GM21360 (cell line): Measurements from ENCODE around the gene ENPP6.

ENCODE experiments used
- ATAC-seq: cut with Tn5 transposase; IDR thresholded peaks from one replicate; pipeline ENCODE4 v1.9.1; 2021; ENCODE audit warnings: mild to moderate bottlenecking, moderate library complexity; ENCODE audit not compliant: unreplicated experiment

ENPP6 gene

GRCh38 chr4:184192933-184193332, 24.7 kb downstream of the ENPP6 start:
- no peak for ATAC-seq

GRCh38 chr4:184191267-184191666, 26.4 kb downstream of the ENPP6 start:
- no peak for ATAC-seq

- ATAC-seq = no peak
These were observed 27.0 kb downstream of the ENPP6 start for GRCh38 chr4:184190711-184191110.

- no peak for ATAC-seq
These were observed 27.7 kb downstream of the ENPP6 start for GRCh38 chr4:184189966-184190365.

DNA sequence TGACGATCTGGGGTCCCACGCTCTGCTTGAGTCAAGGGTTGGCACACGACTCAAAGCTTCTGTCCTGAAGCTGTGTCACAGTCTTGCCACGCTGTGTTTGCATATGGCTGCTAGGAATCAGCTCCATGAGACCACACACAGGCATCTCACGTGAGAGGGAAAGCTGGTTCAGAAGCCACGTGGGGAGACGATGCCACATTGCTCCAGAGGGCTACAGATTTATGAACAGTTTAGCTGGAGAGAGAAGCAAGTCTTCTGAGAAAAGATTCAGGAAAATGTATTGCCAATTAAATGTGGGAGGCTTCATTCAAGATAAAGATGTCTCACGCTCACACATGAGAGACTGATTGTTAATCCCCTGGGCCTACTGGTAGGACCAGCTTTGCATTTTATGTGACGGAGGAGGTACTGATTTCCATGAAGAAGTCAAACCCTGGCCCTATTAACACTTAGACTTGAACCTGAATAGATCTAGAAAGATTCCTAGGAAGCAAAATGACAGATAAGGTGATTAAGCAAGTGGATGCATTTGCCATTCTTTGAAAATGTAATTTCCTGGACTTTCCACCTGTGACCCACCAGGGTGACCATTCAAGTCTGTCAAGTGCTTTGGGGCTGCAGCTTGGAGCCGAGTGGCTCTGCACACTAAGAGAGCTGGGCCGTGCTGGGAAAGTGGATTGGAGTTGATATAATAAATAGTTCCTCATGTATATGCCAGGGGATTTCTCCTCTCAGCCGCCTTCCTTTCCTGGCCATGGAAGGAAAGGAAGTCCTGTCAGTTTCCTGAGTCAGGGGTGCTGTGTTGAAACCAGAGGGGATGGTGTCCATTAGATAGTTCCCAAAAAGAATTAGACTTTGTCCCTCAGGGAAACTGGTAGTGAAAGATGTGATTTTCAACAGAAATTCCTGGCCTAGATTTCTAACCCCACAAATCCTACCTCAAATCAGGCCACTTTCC, 29.0 kb downstream of the ENPP6 start:
- ATAC-seq = no peak

DNA sequence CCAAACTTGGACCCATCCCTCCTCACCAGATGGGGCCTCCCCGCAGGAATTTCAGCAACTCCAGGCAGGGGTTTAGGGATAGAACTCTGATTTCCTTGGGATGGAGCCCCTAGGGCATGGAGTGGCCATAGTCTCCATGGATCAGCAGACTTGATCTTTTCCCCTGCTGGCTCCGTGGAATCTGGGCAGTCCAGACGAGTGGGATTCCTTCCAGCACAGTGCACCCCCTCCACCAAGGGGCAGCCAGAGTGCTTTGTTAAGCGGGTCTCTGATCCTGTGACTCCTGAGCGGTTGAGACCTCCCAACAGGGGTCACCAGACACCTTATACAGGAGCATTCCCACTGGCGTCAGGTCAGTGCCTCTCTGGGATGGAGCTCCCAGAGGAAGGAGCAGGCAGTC, 40.4 kb downstream of the ENPP6 start:
- ATAC-seq = no peak

GRCh38 chr4:184174571-184175488, 42.8 kb downstream of the ENPP6 start:
- no peak for ATAC-seq

DNA sequence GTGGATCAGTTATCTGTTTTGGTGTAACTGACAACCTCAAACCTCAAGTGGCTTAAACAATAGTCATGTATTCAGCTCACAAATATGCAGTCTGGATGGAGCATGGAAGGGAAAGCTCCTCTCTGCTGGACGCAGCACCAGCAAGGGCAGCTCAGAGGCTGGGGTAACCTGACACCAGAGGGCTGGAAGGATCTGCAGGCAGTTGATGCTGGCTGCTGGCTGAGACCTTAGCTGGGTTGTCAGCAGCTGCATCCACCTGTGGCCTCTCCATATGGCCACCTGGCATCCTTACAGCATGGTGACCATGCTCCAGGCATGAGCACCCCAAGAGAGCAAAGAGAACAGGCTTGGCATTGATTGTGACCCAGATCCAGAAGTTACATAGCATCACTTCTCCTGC, 46.7 kb downstream of the ENPP6 start:
- no peak for ATAC-seq

- ATAC-seq = no peak
These were observed 48.3 kb downstream of the ENPP6 start for GRCh38 chr4:184169225-184169867.

- ATAC-seq = peak; percentile 81
These were observed 49.2 kb downstream of the ENPP6 start for GRCh38 chr4:184168406-184169019.

- ATAC-seq = peak; percentile 84
These were observed 50.1 kb downstream of the ENPP6 start for GRCh38 chr4:184167576-184167975.

DNA sequence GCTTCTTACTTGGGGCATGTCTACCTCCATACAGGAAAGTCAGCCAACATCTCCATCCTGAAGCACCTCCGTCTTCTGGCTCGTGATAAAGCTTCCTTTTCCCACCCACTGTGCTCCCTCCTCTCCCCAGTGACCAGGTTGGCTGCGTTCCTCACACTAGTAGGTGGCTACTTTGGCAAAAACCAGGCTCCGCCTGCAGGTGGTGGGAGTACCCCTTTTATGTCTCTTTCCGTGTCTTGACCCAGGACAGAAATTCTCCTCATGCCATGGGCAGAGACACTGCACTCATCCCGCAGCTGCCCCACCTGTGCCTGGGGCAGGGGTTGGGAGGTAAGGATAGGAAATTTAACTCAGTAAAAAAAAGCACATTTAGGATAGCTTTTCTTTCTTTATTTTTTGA, 50.9 kb downstream of the ENPP6 start:
- no peak for ATAC-seq

DNA sequence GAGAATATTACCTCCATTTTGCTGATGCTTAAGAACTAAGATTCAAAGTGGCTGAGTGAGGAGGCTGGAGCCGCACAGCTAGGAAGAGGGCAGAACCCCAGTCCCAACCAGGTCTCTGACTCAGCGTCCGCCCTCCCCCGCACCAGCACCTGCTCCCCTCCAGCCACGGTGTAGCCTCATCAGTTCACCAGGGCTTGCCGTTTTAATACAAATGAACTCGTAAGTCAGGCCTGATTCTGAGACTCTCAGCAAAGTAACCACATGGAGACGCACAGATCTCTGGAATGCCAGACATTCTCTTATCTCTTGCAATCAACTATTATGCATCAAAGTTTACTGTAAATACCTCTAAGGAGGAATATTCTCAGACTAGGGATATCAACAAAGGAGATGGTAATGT, 52.4 kb downstream of the ENPP6 start:
- ATAC-seq = no peak

GRCh38 chr4:184163813-184164212, 53.9 kb downstream of the ENPP6 start:
- ATAC-seq = no peak

DNA sequence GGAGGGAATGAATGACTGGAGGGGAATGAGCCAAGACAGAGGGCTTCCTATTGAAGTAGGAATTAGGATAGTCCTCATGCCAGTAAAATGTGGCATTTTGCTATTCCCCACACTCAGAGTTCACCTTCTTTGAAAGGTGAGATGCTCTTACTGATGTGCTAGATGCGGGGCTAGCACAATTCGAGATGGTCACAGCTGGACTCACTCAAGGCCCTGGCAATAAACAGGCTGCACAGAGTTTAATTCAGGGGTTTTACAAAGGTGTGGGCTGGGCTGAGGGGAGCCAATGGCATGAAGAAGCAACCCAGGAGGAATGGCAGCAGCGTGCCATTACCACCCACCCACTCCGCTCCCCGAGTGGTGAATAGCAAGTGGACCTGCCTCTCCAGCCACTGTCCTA, 55.1 kb downstream of the ENPP6 start:
- no peak for ATAC-seq

- no peak for ATAC-seq
These were observed 60.4 kb downstream of the ENPP6 start for GRCh38 chr4:184157322-184157721.

DNA sequence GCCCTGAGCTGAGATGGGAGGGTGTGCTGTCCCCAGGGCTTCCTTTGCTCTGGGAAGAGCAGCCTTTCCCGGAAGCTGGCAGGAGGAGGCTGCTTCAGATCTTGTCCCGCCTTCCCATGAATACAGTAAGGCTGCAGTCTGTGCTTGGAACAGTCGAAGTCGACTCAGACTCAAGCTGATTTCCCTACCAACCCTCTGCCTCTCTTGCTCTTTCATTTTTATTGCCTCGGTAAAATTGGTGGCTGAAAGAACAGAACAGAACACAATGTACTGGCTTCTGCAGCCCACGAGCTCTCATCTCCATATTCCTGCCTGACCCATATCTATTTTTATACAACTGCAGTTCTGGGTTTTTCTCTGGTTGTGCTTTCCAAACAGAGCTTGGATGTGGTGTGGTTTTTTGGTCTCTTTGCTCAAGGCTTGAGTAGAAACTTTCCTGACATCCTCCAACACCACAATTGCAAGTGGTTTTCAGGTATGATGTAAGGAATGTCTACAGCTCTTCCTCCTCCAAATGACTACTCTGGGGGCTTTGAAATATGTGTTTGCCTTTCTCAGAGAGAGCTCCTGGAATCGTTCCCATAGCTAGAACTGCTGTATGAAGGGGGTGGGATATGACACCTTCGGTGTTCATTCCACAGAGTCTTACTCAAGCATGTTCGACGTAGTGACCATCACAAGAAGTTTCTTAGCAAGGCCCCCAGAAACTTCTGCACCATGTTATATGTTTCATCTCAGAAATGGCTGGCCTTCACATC, 61.3 kb downstream of the ENPP6 start:
- no peak for ATAC-seq

- ATAC-seq = no peak
These were observed 63.5 kb downstream of the ENPP6 start for GRCh38 chr4:184154199-184154598.

DNA sequence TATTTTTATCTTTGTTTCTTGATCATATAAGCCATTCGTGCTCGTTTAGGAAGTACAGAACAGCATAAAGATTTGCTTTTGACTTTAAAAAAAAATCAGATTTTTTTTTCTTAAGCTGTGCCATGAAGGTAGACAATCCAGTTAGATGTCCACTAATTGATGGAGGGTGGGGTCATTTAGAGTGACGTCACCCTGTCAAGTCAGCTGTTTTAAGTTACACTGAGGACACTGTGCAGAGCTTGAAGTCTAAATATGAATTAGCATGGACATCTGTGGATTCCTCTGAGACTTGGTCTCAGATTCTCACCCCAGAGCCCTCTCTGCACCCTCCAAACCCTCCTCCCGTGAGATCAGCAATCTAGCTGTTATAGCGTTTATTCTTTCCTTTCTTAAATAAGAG, 63.9 kb downstream of the ENPP6 start:
- ATAC-seq = no peak

- ATAC-seq = no peak
These were observed 65.6 kb downstream of the ENPP6 start for GRCh38 chr4:184151988-184152485.
